ENCODE measurements around the gene PTER. TPM values are rescaled to one million over a fixed set of nuclear protein-coding genes. Genes with fewer than 3 reads are reported as not detected.

PTER gene
- total and polyA plus RNA-seq, 3 experiments from 2014 or later: 18.3 to 26.0 (median 24.1) TPM

DNA sequence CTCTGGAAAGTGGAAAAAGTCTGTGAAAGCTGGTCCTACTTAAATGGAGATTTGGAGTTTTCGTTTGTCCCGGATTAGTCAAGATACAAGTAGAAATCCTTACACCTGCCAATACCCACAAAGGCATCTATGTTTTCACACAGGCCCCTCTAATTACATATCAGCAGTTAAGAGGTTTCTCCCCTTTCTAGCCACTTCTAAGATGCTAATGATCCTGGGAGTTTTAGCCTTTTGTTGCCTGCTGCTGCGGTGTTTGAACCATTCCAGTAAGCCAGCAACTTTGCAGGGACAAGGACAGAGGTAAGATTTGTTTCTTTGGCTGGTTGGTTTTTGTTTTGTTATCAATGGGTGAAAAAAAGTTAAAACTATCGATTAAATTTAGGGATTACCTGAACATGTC lies 90.6 kb downstream of the PTER start:
- no peak overlapping the region for H3K4me3 ChIP-seq (ENCODE audit: low read length)
- H3K9me3 ChIP-seq (ENCODE audit: low read length): no peaks in the 10 kb centered on the region
- CTCF ChIA-PET: no interaction called here
- POLR2A ChIA-PET: no interaction called here
- H3K27me3 Mint-ChIP-seq: peaks cover 13 to 17% of the 10 kb centered on the region in 2 donors
- H3K4me1 Mint-ChIP-seq: peaks cover 0 to 1% (median 0%) of the 10 kb centered on the region in 3 donors
- H3K36me3 Mint-ChIP-seq: peaks cover 2 to 20% (median 4%) of the 10 kb centered on the region in 3 donors
- no peak overlapping the region for H3K27ac ChIP-seq (ENCODE audit: low read depth, low read length)
- no peaks in the 10 kb centered on the region for H3K27me3 ChIP-seq (ENCODE audit: insufficient read depth, low read length, poor library complexity, severe bottlenecking)
- no peaks in the 10 kb centered on the region for H3K36me3 ChIP-seq (ENCODE audit: insufficient read depth, low read length)
- DNase-seq: no peak
- H3K4me3 Mint-ChIP-seq: no peak overlapping the region
- no peaks in the 10 kb centered on the region for H3K4me1 ChIP-seq (ENCODE audit: insufficient read depth, low read length)
- no peak overlapping the region for H3K27ac Mint-ChIP-seq
- H3K9me3 Mint-ChIP-seq: no peaks in the 10 kb centered on the region

- no peak overlapping the region for H3K4me3 Mint-ChIP-seq
- POLR2A ChIA-PET: no interaction called here
- Histone ChIP-seq H3K27me3 (ENCODE audit: insufficient read depth, low read length, poor library complexity, severe bottlenecking) (no peaks in the 10 kb centered on the region), H3K27ac (ENCODE audit: low read depth, low read length) (no peak overlapping the region), H3K9me3 (ENCODE audit: low read length) (no peaks in the 10 kb centered on the region), H3K4me1 (ENCODE audit: insufficient read depth, low read length) (no peaks in the 10 kb centered on the region), H3K4me3 (ENCODE audit: low read length) (no peak overlapping the region), H3K36me3 (ENCODE audit: insufficient read depth, low read length) (no peaks in the 10 kb centered on the region)
- H3K36me3 Mint-ChIP-seq: peaks cover 0 to 9% (median 0%) of the 10 kb centered on the region in 3 donors
- H3K9me3 Mint-ChIP-seq: no peaks in the 10 kb centered on the region
- H3K4me1 Mint-ChIP-seq: no peaks in the 10 kb centered on the region
- no peak overlapping the region for H3K27ac Mint-ChIP-seq
- no peak for DNase-seq
- peaks cover 0 to 6% of the 10 kb centered on the region in 2 donors for H3K27me3 Mint-ChIP-seq
- CTCF ChIA-PET: no interaction called here
Observed at GRCh38 chr10:16529853-16530252, 93.0 kb downstream of the PTER start.

GRCh38 chr10:16536155-16536554 lies 99.3 kb downstream of the PTER start:
- CTCF ChIA-PET: no interaction called here

DNA sequence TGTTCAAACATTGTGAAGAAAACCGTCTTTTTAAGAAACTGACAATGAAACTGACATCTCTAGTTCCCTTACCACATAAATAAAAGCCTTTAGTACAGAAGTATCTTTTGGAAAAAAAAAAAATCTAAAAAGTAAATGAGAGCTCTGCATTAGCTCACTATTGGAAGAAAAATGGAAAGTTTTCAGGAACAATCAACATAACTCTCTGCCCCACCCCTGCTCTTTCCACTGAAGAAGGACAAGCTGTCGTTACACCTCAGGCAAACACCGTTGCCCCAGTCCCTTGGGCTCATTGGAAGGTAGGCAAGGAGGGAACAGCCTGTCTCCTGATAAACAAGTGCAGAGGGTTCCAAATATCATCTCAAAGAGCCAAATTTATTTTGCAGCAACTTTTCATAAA lies 107.3 kb downstream of the PTER start:
- Mint-ChIP-seq H3K4me3 (no peak overlapping the region), H3K27ac (no peak overlapping the region), H3K36me3 (no peaks in the 10 kb centered on the region), H3K27me3 (peaks cover 14 to 42% of the 10 kb centered on the region in 2 donors), H3K4me1 (peaks cover 0 to 4% (median 2%) of the 10 kb centered on the region in 3 donors), H3K9me3 (peaks cover 0 to 2% (median 0%) of the 10 kb centered on the region in 5 donors)
- Histone ChIP-seq H3K9me3 (ENCODE audit: low read length) (no peaks in the 10 kb centered on the region), H3K4me1 (ENCODE audit: insufficient read depth, low read length) (no peaks in the 10 kb centered on the region), H3K4me3 (ENCODE audit: low read length) (no peak overlapping the region), H3K27me3 (ENCODE audit: insufficient read depth, low read length, poor library complexity, severe bottlenecking) (no peaks in the 10 kb centered on the region), H3K36me3 (ENCODE audit: insufficient read depth, low read length) (no peaks in the 10 kb centered on the region), H3K27ac (ENCODE audit: low read depth, low read length) (no peak overlapping the region)
- CTCF ChIA-PET: interaction anchor here (0.7 kb wide), 2 partner anchors 9 to 13 kb away, joined by 3 read pairs; no protein-coding TSS in a partner anchor
- POLR2A ChIA-PET: no interaction called here
- no peak for DNase-seq

More at GRCh38 chr10:16536155-16536554, 99.3 kb downstream of the PTER start:
- H3K9me3 ChIP-seq (ENCODE audit: low read length): no peaks in the 10 kb centered on the region
- H3K36me3 ChIP-seq (ENCODE audit: insufficient read depth, low read length): no peaks in the 10 kb centered on the region
- POLR2A ChIA-PET: no interaction called here
- DNase-seq: no peak
- Mint-ChIP-seq H3K9me3 (no peaks in the 10 kb centered on the region), H3K27me3 (peaks cover 10 to 13% of the 10 kb centered on the region in 2 donors), H3K27ac (no peak overlapping the region), H3K36me3 (peaks cover 0 to 4% (median 0%) of the 10 kb centered on the region in 3 donors), H3K4me3 (no peak overlapping the region), H3K4me1 (no peaks in the 10 kb centered on the region)
- no peaks in the 10 kb centered on the region for H3K27me3 ChIP-seq (ENCODE audit: insufficient read depth, low read length, poor library complexity, severe bottlenecking)
- no peaks in the 10 kb centered on the region for H3K4me1 ChIP-seq (ENCODE audit: insufficient read depth, low read length)
- no peak overlapping the region for H3K27ac ChIP-seq (ENCODE audit: low read depth, low read length)
- H3K4me3 ChIP-seq (ENCODE audit: low read length): no peak overlapping the region

DNA sequence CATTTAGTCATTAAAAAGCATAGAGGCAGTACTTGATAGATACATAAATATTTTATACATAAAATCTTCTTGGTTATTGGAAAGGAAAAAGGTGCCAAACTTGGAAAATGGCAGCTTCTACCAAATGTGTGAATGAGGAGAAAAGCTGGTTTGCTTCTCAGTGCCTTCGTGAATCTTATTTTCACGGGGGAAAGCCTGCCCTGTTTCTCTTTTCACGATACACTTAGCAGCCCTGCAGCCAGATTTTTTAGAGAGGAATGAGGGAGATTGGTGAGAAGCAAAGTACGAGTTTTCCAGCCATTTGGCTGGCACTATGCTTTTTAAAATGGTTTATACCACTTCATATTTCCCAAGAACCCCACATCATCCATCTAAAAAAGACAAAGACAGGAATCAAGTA lies 107.8 kb downstream of the PTER start:
- no peaks in the 10 kb centered on the region for H3K9me3 ChIP-seq (ENCODE audit: low read length)
- H3K4me3 Mint-ChIP-seq: no peak overlapping the region
- H3K9me3 Mint-ChIP-seq: peaks cover 0 to 2% (median 0%) of the 10 kb centered on the region in 5 donors
- no peaks in the 10 kb centered on the region for H3K36me3 Mint-ChIP-seq
- H3K27me3 Mint-ChIP-seq: peaks cover 11 to 46% of the 10 kb centered on the region in 2 donors
- no peak overlapping the region for H3K4me3 ChIP-seq (ENCODE audit: low read length)
- H3K27ac ChIP-seq (ENCODE audit: low read depth, low read length): no peak overlapping the region
- H3K27ac Mint-ChIP-seq: no peak overlapping the region
- H3K36me3 ChIP-seq (ENCODE audit: insufficient read depth, low read length): no peaks in the 10 kb centered on the region
- no peaks in the 10 kb centered on the region for H3K4me1 ChIP-seq (ENCODE audit: insufficient read depth, low read length)
- POLR2A ChIA-PET: no interaction called here
- DNase-seq: no peak
- peaks cover 0 to 4% (median 2%) of the 10 kb centered on the region in 3 donors for H3K4me1 Mint-ChIP-seq
- H3K27me3 ChIP-seq (ENCODE audit: insufficient read depth, low read length, poor library complexity, severe bottlenecking): no peaks in the 10 kb centered on the region
- CTCF ChIA-PET: interaction anchor here (0.7 to 1.2 kb wide), 4 partner anchors 8 to 642 kb away, joined by 3 to 5 read pairs (median 4); no protein-coding TSS in a partner anchor

GRCh38 chr10:16545116-16545736 lies 108.4 kb downstream of the PTER start:
- Histone ChIP-seq H3K4me1 (ENCODE audit: insufficient read depth, low read length) (no peaks in the 10 kb centered on the region), H3K4me3 (ENCODE audit: low read length) (no peak overlapping the region), H3K9me3 (ENCODE audit: low read length) (no peaks in the 10 kb centered on the region), H3K36me3 (ENCODE audit: insufficient read depth, low read length) (no peaks in the 10 kb centered on the region), H3K27me3 (ENCODE audit: insufficient read depth, low read length, poor library complexity, severe bottlenecking) (no peaks in the 10 kb centered on the region), H3K27ac (ENCODE audit: low read depth, low read length) (no peak overlapping the region)
- Mint-ChIP-seq H3K27me3 (peaks cover 7 to 41% of the 10 kb centered on the region in 2 donors), H3K27ac (no peak overlapping the region), H3K9me3 (peaks cover 0 to 2% (median 0%) of the 10 kb centered on the region in 5 donors), H3K4me3 (no peak overlapping the region), H3K36me3 (no peaks in the 10 kb centered on the region), H3K4me1 (peaks cover 0 to 4% (median 2%) of the 10 kb centered on the region in 3 donors)
- ChIA-PET CTCF (interaction anchor here (0.8 to 1.2 kb wide), 2 partner anchors 14 to 642 kb away, joined by 4 to 5 read pairs; no protein-coding TSS in a partner anchor), POLR2A (no interaction called here)
- DNase-seq: no peak

DNA sequence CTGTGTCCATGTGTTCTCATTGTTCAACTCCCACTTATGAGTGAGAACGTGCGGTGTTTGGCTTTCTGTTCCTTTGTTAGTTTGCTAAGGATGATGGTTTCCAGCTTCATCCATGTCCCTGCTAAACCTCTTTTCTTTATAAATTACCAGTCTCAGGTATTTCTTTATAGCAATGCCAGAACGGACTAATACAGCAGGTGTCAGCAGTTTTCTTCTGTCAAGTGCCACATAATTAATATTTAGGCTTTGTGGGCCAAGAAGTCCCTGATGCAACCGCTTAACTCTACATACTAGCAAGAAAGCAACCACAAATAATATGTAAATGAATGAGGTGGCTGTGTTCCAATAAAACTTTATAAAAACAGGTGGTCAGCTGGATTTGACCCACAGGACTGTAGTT lies 111.2 kb downstream of the PTER start:
- Histone ChIP-seq H3K27ac (ENCODE audit: low read depth, low read length) (no peak overlapping the region), H3K4me3 (ENCODE audit: low read length) (no peak overlapping the region), H3K27me3 (ENCODE audit: insufficient read depth, low read length, poor library complexity, severe bottlenecking) (no peaks in the 10 kb centered on the region), H3K36me3 (ENCODE audit: insufficient read depth, low read length) (no peaks in the 10 kb centered on the region), H3K9me3 (ENCODE audit: low read length) (no peaks in the 10 kb centered on the region), H3K4me1 (ENCODE audit: insufficient read depth, low read length) (no peaks in the 10 kb centered on the region)
- DNase-seq: no peak
- Mint-ChIP-seq H3K9me3 (peaks cover 0 to 4% (median 0%) of the 10 kb centered on the region in 5 donors), H3K27ac (no peak overlapping the region), H3K36me3 (no peaks in the 10 kb centered on the region), H3K4me1 (peaks cover 0 to 4% (median 2%) of the 10 kb centered on the region in 3 donors), H3K27me3 (peaks cover 6 to 32% of the 10 kb centered on the region in 2 donors), H3K4me3 (no peak overlapping the region)
- CTCF ChIA-PET: no interaction called here
- POLR2A ChIA-PET: no interaction called here

- Histone ChIP-seq H3K36me3 (ENCODE audit: insufficient read depth, low read length) (no peaks in the 10 kb centered on the region), H3K9me3 (ENCODE audit: low read length) (no peaks in the 10 kb centered on the region), H3K4me3 (ENCODE audit: low read length) (no peak overlapping the region), H3K27me3 (ENCODE audit: insufficient read depth, low read length, poor library complexity, severe bottlenecking) (no peaks in the 10 kb centered on the region), H3K4me1 (ENCODE audit: insufficient read depth, low read length) (no peaks in the 10 kb centered on the region), H3K27ac (ENCODE audit: low read depth, low read length) (no peak overlapping the region)
- no peak for DNase-seq
- no peaks in the 10 kb centered on the region for H3K4me1 Mint-ChIP-seq
- H3K36me3 Mint-ChIP-seq: peaks cover 0 to 7% (median 0%) of the 10 kb centered on the region in 3 donors
- ChIA-PET CTCF (interaction anchor here (0.7 to 1.9 kb wide), 2 partner anchors 13 to 14 kb away, joined by 3 to 4 read pairs; no protein-coding TSS in a partner anchor), POLR2A (no interaction called here)
- H3K4me3 Mint-ChIP-seq: no peak overlapping the region
- H3K27me3 Mint-ChIP-seq: peaks cover 18 to 70% of the 10 kb centered on the region in 2 donors
- H3K27ac Mint-ChIP-seq: no peak overlapping the region
- H3K9me3 Mint-ChIP-seq: peaks cover 0 to 6% (median 2%) of the 10 kb centered on the region in 5 donors
Observed at GRCh38 chr10:16559236-16559773, 122.5 kb downstream of the PTER start.
